HG02970 (cell line): ENCODE measurements around the gene CHRFAM7A.
"Not testable (repeated sequence)": the region's sequence is repeated elsewhere in the genome, so short reads cannot be mapped to it uniquely, and the experiment has no call there.

Experiments used
- ATAC-seq: cut with Tn5 transposase; IDR thresholded peaks from one replicate; pipeline ENCODE4 v1.9.1; 2021; ENCODE audit warnings: mild to moderate bottlenecking, moderate library complexity, moderate number of reproducible peaks; ENCODE audit not compliant: unreplicated experiment, low FRiP score

CHRFAM7A gene

GRCh38 chr15:30326145-30326544 lies 67.2 kb downstream of the CHRFAM7A start:
- not testable (repeated sequence) for ATAC-seq

DNA sequence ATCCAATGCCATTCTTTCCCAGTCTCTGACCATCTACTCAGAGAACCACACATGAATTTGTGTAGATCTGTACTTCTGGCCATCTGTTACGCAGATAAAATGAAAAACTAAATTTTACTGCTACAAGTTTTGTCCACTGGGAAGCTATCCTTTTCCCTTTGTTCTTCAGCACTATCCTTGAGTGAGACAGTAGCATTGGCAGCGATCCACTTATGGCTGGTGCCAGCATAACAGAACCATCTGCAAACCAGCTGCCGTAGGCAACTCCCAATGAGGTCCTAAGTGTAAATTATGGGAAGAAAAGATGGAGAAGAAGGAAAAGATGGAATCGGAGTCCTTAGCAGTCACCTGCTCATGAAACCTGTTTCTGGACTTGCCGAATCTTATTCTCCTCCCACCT lies 72.3 kb downstream of the CHRFAM7A start:
- not testable (repeated sequence) for ATAC-seq

DNA sequence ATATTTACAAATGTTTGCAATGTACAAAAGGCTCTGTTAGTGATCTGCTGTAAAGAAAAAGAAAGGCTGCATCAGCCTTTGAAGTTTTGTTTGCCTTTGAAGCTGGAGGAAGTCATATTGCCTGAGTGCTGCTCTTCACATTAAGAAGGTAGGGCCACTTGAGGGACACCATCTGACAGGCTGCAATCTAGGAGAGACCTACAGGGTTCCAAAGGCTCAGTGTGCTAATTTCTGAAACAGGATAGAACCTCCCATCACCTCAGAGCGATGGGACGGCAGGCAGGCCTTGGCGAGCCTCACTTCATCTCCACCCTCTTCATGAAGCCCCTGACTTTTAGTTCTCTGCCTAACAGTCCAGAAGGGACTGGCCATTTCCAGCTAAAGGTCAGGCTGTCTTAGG lies 77.6 kb downstream of the CHRFAM7A start:
- not testable (repeated sequence) for ATAC-seq

- ATAC-seq, result not testable (repeated sequence)
Measured at GRCh38 chr15:30310575-30310974, 82.8 kb downstream of the CHRFAM7A start.
